ENCODE measurements around the gene ST7.

The ST7 gene

GRCh38 chr7:117041007-117041406 lies 87.7 kb downstream of the ST7 start:
- no peak for DNase-seq
- in situ Hi-C loops (cut with MboI; ENCODE audit: low pct_unique_long_range_greater_than_20kb, low sequenced_read_pairs): no loop called here

- DNase-seq: no peak
- in situ Hi-C loops (cut with MboI; ENCODE audit: low pct_unique_long_range_greater_than_20kb, low sequenced_read_pairs): no loop called here
Observed at GRCh38 chr7:117041822-117042221, 88.5 kb downstream of the ST7 start.

DNA sequence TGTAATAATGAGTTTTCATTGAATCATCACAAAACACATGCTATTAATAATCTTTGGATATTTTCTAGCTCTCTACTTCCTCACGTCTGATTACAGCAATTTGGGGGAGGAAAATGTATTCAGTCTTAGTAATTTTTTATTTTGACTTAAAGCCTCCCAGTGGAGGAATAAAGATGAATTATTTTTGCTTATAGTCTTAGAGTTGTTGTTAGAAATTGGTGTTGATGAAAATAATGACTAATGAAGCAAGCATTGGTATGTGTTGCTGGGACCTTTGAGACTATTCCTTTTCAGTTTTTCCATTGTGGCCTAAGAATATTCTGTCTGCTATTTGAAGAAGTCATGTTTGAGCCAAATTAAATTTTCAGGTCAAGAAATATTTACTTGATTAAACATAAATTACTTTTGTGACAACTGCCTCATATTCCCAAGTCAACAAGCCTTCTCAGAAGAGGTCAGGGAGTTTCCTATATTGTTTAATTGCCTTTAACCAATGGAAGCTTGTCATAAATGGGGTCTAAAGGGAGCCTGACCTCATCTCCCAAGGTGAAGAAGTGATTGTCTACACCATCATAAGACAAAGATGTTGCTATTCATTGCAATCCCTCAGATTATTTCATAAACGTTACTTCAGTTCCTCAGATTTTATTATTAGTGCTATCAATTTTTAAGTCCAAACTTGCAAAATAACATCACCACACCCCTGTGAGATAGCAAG lies 90.0 kb downstream of the ST7 start:
- in situ Hi-C loops (cut with MboI; ENCODE audit: low pct_unique_long_range_greater_than_20kb, low sequenced_read_pairs): no loop called here
- no peak for DNase-seq

DNA sequence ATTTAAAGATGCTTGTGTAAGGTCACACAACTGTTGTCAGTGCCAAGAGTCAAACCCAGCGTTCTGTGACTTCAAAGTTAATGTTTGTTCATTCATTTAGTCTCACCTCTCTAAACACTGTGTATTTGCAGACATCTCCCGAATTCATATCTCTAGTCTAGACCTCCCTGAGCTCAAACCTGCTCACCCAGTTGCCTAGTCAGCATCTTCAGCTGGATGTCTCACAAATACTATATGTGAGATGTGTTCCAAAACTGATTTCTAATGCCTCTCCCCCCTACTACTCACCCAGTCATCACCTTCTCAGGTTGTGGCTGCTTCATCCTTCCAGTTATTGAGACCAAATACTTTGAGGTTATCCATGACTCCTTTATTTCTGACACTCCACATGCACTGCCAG lies 91.4 kb downstream of the ST7 start:
- in situ Hi-C loops (cut with MboI; ENCODE audit: low pct_unique_long_range_greater_than_20kb, low sequenced_read_pairs): no loop called here

GRCh38 chr7:117045927-117046710 lies 92.8 kb downstream of the ST7 start:
- in situ Hi-C loops (cut with MboI; ENCODE audit: low pct_unique_long_range_greater_than_20kb, low sequenced_read_pairs): no loop called here
- DNase-seq: peak; percentile 10

More for the DNA sequence above, 91.4 kb downstream of the ST7 start:
- no peak for DNase-seq

GRCh38 chr7:117047496-117047895 lies 94.2 kb downstream of the ST7 start:
- DNase-seq: no peak
- in situ Hi-C loops (cut with MboI; ENCODE audit: low pct_unique_long_range_greater_than_20kb, low sequenced_read_pairs): no loop called here

- peak; percentile 59 for DNase-seq
- in situ Hi-C loops (cut with MboI; ENCODE audit: low pct_unique_long_range_greater_than_20kb, low sequenced_read_pairs): no loop called here
Observed at GRCh38 chr7:117048114-117048866, 95.0 kb downstream of the ST7 start.

DNA sequence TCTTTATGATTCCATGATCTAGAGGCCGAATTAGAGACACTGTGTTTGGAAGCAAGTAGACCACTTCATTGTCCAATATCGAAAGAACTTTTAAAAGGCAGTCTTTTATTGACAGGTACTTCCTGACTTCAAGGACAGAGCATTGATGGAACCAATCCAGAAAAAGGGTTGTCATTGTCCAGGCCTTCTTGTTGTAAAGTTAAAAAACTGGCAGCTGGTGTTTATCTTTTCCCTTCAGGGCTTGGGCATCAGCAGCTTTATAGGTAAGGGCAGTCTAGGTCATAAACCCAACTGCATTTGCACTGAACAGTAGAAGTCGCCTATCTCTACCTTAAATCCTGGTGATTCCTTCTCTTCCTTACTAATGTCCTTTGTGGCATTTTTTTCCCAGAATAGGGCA lies 95.6 kb downstream of the ST7 start:
- in situ Hi-C loops (cut with MboI; ENCODE audit: low pct_unique_long_range_greater_than_20kb, low sequenced_read_pairs): no loop called here
- DNase-seq: no peak

DNA sequence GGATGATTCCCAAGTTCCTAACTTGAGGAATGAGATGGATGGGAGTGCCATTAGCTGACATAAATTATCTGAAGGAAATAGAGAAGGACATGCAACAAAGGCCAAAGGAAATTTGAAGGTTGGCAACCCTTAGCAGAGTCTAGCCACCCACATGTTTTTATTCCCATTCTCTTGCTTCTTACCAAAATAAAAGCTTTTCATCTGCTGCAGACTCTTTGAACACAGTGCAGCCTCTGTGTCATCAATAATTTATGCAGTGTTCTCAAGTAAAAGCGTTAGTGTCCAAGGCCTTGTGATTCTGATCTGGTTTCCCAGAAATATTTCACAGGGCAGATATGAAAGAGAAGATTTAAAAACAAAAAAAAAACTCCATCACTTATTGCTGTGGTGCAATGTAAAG lies 98.5 kb downstream of the ST7 start:
- DNase-seq: no peak
- in situ Hi-C loops (cut with MboI; ENCODE audit: low pct_unique_long_range_greater_than_20kb, low sequenced_read_pairs): no loop called here

DNA sequence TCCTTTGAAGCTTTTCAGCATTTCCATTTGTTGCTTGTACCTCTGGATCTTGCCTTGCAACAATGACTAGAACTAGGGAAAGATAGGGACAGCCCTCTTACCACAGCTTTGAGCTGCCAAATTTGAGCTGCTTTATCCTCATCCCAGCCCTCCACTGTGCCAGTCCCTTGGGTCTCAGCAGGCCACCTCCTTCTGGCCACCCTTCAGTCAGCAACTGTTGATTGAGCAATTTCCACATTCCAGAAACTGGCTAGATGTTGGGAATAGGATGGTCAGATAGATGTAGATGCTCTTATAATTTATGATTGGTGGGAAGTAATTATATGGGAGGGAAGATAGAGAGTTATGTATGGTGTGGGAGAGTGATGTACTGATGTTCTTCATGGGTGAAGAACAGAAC lies 100.1 kb downstream of the ST7 start:
- no peak for DNase-seq
- in situ Hi-C loops (cut with MboI; ENCODE audit: low pct_unique_long_range_greater_than_20kb, low sequenced_read_pairs): no loop called here

DNA sequence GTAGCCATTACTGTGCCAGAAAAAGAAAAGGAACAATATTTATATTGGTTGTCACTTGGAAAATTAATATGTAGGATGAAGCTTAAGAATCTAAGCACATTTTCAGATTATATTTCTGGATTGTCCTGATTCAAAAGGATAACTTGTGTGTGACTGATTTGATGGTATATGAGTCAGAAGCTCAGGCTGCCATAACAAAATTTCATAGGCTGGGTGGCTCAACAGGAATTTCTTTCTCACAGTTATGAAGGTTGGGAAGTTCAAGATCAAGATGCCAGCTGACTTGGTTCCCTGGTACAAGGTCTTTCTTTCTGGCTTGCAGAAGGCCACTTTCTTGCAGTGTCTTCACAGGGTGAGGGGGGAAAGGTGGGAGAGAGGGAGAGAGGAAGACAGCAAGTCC lies 108.5 kb downstream of the ST7 start:
- DNase-seq: no peak
- in situ Hi-C loops (cut with MboI; ENCODE audit: low pct_unique_long_range_greater_than_20kb, low sequenced_read_pairs): no loop called here

- in situ Hi-C loops (cut with MboI; ENCODE audit: low pct_unique_long_range_greater_than_20kb, low sequenced_read_pairs): no loop called here
- no peak for DNase-seq
Observed at GRCh38 chr7:117062300-117062699, 109.0 kb downstream of the ST7 start.

GRCh38 chr7:117064688-117065087 lies 111.4 kb downstream of the ST7 start:
- no peak for DNase-seq
- in situ Hi-C loops (cut with MboI; ENCODE audit: low pct_unique_long_range_greater_than_20kb, low sequenced_read_pairs): no loop called here

DNA sequence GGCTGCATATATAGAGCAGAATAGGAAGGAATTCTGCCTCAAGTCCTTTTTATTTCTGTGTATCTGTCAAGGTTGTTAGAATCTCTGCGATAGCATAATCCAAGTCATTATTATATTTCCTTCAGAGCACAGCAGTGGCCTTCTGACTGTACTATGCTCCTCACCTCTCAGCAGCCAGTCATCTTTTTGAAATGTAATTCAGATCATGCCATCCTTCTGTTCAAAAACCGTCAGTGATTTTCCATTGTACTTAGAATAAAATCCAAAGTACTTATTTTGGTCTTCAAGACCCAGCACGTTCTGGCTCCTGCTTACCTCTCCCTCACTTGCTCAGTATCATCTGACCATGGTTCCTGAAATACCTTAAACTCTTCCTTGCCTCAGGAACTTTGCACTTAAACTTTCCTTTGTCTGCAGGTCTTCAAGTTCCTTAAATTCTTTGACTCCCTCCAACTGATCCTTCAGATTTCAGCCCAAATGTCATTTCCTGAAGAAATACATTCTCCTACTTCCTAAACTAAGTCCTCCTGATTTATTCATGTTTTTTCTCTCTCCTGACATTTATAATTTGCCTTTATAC lies 112.4 kb downstream of the ST7 start:
- no peak for DNase-seq
- in situ Hi-C loops (cut with MboI; ENCODE audit: low pct_unique_long_range_greater_than_20kb, low sequenced_read_pairs): no loop called here

GRCh38 chr7:117066668-117067067 lies 113.4 kb downstream of the ST7 start:
- DNase-seq: peak; percentile 32
- in situ Hi-C loops (cut with MboI; ENCODE audit: low pct_unique_long_range_greater_than_20kb, low sequenced_read_pairs): no loop called here

- in situ Hi-C loops (cut with MboI; ENCODE audit: low pct_unique_long_range_greater_than_20kb, low sequenced_read_pairs): no loop called here
- DNase-seq: no peak
Observed at GRCh38 chr7:117067340-117067739, 114.0 kb downstream of the ST7 start.

DNA sequence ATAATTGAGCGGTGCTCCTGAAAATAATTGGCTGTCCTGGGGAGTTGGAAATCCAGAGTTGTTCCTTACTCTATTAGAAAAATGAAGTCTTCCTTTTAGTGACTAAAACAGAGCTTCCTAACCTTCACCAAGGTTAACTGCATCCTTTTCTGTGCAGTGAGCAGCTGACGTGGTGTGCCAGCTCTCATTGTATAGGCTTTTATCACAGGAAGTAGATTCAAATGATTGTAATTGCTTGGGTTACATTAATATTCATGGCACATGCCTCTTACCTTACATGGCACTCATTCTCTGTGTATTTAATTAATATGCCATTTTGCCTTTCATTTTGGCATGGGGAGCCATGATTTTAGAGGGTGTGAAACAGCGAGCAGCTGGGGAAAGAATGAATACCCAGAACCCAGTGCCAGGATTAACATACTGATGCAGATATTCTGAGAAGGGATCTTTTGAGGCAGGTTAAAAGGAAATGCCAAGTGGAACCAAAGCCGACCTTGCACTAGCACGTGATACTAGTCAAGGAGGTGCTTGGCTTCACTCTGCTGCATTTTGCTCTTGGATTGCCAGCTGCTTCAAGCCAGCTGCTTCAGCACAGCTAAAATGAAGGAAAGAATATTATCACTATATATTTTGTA lies 115.3 kb downstream of the ST7 start:
- in situ Hi-C loops (cut with MboI; ENCODE audit: low pct_unique_long_range_greater_than_20kb, low sequenced_read_pairs): no loop called here
- DNase-seq: no peak

DNA sequence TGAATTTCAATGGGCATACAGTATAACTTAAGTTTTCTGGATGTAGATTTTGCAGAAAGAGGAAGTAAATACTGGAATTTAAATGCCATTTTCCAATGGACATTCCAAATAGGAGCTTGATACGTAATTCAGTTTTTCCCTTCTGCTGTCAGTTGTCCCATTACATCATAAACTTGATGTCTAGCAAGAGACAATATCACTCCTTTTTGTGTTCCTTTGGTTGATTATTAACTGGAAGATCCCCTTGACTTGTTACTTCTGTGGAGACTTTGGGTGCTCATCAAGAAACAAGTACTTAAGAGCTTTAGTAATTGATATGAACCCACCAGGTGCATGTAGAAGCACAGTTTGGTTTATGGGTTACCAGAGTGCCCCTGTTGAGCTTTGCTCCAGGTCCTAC lies 116.1 kb downstream of the ST7 start:
- in situ Hi-C loops (cut with MboI; ENCODE audit: low pct_unique_long_range_greater_than_20kb, low sequenced_read_pairs): no loop called here
- no peak for DNase-seq

- DNase-seq: no peak
- in situ Hi-C loops (cut with MboI; ENCODE audit: low pct_unique_long_range_greater_than_20kb, low sequenced_read_pairs): no loop called here
Observed at GRCh38 chr7:117071551-117071950, 118.2 kb downstream of the ST7 start.

All from KBM-7 (cell line).